ENCODE measurements around the gene RIC8A.
"Not testable (repeated sequence)": the region's sequence is repeated elsewhere in the genome, so short reads cannot be mapped to it uniquely, and the experiment has no call there.

RIC8A gene

DNA sequence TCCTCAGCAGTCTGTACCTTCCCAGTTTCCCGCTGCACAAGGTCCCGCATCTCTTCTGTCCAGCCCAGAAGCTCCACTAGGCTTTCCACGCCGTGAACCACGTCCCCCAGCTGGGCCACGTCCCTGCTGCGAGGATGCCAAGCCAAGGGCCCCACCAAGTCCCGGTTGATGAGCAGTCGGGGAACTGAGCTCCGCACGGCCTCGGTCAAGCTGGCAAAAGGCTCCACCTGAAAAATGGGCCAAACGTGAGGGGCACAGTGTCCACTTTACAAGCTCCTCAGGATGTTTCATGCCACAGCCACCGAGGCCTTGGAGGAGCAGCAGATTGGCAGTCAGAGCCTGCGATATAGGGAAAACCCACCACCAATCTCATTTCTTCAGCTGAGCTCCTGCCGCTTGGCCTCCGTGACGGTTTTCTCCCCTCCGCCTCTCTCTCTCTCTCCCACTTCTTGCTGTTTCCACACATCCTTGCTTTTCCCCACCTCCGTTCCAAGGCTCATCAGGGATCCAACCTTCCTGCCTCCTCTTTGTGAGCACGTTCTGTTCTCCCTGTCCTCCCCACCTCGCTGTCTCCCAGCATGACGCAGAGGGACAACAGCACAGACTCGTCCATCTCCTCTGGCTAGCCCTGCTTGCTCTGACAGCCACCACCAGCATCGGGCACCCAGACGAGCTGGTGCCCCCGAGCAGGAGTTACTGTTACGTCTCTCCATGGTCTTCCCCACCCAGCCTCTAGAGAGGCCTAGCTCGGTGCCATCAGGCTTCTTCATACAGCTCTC is 11.5 kb downstream of the RIC8A start:
- Histone ChIP-seq H3K4me2 (ENCODE audit: low read depth, low read length, poor library complexity, severe bottlenecking) (no peak overlapping the region), H3K4me1 (ENCODE audit: insufficient read depth, low read length, poor library complexity, severe bottlenecking) (peaks cover 6% of the 10 kb centered on the region), H3K9ac (ENCODE audit: low read depth, low read length, poor library complexity, severe bottlenecking) (no peak overlapping the region), H3F3A (ENCODE audit: low read depth) (no peaks in the 10 kb centered on the region), H3K36me3 (ENCODE audit: insufficient read depth, low read length) (peaks cover 13% of the 10 kb centered on the region; the same call in 1 of the 2 replicates), H3K9me3 (ENCODE audit: insufficient read depth, low read depth, low read length) (no peaks in the 10 kb centered on the region), H3K27me3 (ENCODE audit: insufficient read depth, low read length, poor library complexity, severe bottlenecking) (no peaks in the 10 kb centered on the region), H3K4me3 (ENCODE audit: low read length, poor library complexity, severe bottlenecking) (no peak overlapping the region), H3K79me2 (ENCODE audit: insufficient read depth, low read length) (no peaks in the 10 kb centered on the region), H2AFZ (ENCODE audit: low read length) (no peak overlapping the region), H4K20me1 (ENCODE audit: insufficient read depth, low read length, poor library complexity, severe bottlenecking) (no peaks in the 10 kb centered on the region), H3K9me2 (replicated peaks; ENCODE audit: low read depth, low read length) (no peaks in the 10 kb centered on the region)
- TF ChIP-seq, protein P1, sequence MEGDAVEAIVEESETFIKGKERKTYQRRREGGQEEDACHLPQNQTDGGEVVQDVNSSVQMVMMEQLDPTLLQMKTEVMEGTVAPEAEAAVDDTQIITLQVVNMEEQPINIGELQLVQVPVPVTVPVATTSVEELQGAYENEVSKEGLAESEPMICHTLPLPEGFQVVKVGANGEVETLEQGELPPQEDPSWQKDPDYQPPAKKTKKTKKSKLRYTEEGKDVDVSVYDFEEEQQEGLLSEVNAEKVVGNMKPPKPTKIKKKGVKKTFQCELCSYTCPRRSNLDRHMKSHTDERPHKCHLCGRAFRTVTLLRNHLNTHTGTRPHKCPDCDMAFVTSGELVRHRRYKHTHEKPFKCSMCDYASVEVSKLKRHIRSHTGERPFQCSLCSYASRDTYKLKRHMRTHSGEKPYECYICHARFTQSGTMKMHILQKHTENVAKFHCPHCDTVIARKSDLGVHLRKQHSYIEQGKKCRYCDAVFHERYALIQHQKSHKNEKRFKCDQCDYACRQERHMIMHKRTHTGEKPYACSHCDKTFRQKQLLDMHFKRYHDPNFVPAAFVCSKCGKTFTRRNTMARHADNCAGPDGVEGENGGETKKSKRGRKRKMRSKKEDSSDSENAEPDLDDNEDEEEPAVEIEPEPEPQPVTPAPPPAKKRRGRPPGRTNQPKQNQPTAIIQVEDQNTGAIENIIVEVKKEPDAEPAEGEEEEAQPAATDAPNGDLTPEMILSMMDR (conservative IDR thresholded peaks at IDR 0.05; ENCODE audit: low read length), result no peak
- TF ChIP-seq EZH2phosphoT487 (IDR thresholded peaks at IDR 0.05; ENCODE audit: borderline replicate concordance), result no peak

DNA sequence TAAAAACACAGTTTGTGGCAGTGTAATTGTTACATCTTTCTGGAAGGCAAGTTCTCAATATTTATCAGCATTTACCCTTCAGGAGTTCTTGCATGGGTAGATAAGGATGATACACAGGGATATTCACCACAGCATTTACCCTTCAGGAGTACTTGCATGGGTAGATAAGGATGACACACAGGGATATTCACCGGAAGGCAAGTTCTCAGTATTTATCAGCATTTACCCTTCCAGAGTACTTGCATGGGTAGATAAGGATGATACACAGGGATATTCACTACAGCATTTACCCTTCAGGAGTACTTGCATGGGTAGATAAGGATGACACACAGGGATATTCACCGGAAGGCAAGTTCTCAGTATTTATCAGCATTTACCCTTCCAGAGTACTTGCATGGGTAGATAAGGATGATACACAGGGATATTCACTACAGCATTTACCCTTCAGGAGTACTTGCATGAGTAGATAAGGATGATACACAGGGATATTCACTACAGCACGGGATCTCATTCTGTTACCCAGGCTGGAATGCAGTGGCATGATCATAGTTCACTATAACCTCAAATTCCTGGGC is 13.2 kb downstream of the RIC8A start:
- H3K9me3 ChIP-seq (ENCODE audit: insufficient read depth, low read depth, low read length); H3K4me2 ChIP-seq (ENCODE audit: low read depth, low read length, poor library complexity, severe bottlenecking); H3K9ac ChIP-seq (ENCODE audit: low read depth, low read length, poor library complexity, severe bottlenecking); H3K4me3 ChIP-seq (ENCODE audit: low read length, poor library complexity, severe bottlenecking); H2AFZ ChIP-seq (ENCODE audit: low read length); H4K20me1 ChIP-seq (ENCODE audit: insufficient read depth, low read length, poor library complexity, severe bottlenecking); H3F3A ChIP-seq (ENCODE audit: low read depth); H3K27me3 ChIP-seq (ENCODE audit: insufficient read depth, low read length, poor library complexity, severe bottlenecking); H3K9me2 ChIP-seq (replicated peaks; ENCODE audit: low read depth, low read length); H3K79me2 ChIP-seq (ENCODE audit: insufficient read depth, low read length); H3K36me3 ChIP-seq (ENCODE audit: insufficient read depth, low read length): not testable (repeated sequence)
- peaks cover 18% of the 10 kb centered on the region for H3K4me1 ChIP-seq (ENCODE audit: insufficient read depth, low read length, poor library complexity, severe bottlenecking)

DNA sequence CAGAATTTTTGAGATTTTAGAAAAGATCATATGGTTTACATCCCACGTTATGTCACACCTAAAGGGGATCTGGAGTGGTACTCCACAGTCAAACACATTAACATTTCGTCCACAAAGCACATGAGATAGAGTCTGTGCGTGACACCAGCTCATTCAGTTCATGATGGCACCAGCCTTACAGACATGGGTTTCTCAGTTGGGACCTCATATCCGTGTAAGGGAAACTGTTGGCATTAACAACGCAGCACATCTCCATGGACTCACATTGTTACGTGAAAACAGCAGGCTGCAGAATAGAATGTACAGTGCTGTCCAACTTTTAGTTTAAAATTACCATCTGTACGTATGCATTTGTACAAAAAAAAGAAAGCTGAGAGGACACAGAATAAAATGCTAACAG is 14.0 kb downstream of the RIC8A start:
- H3K4me3 ChIP-seq (ENCODE audit: low read length, poor library complexity, severe bottlenecking), result no peak overlapping the region
- H3K9me3 ChIP-seq (ENCODE audit: insufficient read depth, low read depth, low read length), result no peaks in the 10 kb centered on the region
- no peak overlapping the region for H3K9ac ChIP-seq (ENCODE audit: low read depth, low read length, poor library complexity, severe bottlenecking)
- no peak overlapping the region for H2AFZ ChIP-seq (ENCODE audit: low read length)
- no peak overlapping the region for H3K4me2 ChIP-seq (ENCODE audit: low read depth, low read length, poor library complexity, severe bottlenecking)
- H3K27me3 ChIP-seq (ENCODE audit: insufficient read depth, low read length, poor library complexity, severe bottlenecking), result no peaks in the 10 kb centered on the region
- TF ChIP-seq, protein P1 (conservative IDR thresholded peaks at IDR 0.05; ENCODE audit: low read length), result no peak
- no peak for TF ChIP-seq EZH2phosphoT487 (IDR thresholded peaks at IDR 0.05; ENCODE audit: borderline replicate concordance)
- H3K4me1 ChIP-seq (ENCODE audit: insufficient read depth, low read length, poor library complexity, severe bottlenecking), result peaks cover 25% of the 10 kb centered on the region
- H3F3A ChIP-seq (ENCODE audit: low read depth), result no peaks in the 10 kb centered on the region; the same call in 1 of the 2 replicates
- H3K9me2 ChIP-seq (replicated peaks; ENCODE audit: low read depth, low read length), result no peaks in the 10 kb centered on the region
- no peaks in the 10 kb centered on the region for H4K20me1 ChIP-seq (ENCODE audit: insufficient read depth, low read length, poor library complexity, severe bottlenecking)
- H3K36me3 ChIP-seq (ENCODE audit: insufficient read depth, low read length), result no peaks in the 10 kb centered on the region
- H3K79me2 ChIP-seq (ENCODE audit: insufficient read depth, low read length), result no peaks in the 10 kb centered on the region
